K562 (cell line): ENCODE results near the gene CMIP. TPM values are rescaled to one million over a fixed set of nuclear protein-coding genes. Genes with fewer than 3 reads are reported as not detected.

Source experiments
- GTF2A2 ChIP-seq: IDR thresholded peaks from 2 replicates; pipeline ENCODE4 v1.6.1; 2016; ENCODE audit warnings: mild to moderate bottlenecking, missing genetic modification characterization, missing compliant biosample characterization
- MCM7 ChIP-seq, 2 experiments: fragments of 450-650 bp; IDR thresholded peaks; 2 replicates each; pipeline ENCODE4 v1.6.1; 2016 to 2018
- MTA1 ChIP-seq: fragments of 450-650 bp; IDR thresholded peaks from 2 replicates; pipeline ENCODE4 v1.6.1; 2017; ENCODE audit warnings: borderline replicate concordance
- NCOA1 ChIP-seq: fragments of 450-650 bp; IDR thresholded peaks from 2 replicates; pipeline ENCODE4 v1.6.1; 2016; ENCODE audit warnings: low read depth
- NFRKB ChIP-seq: fragments of 450-650 bp; IDR thresholded peaks from 2 replicates; pipeline ENCODE4 v1.6.1; 2016; ENCODE audit warnings: low read depth
- SMAD2 ChIP-seq: fragments of 150-350 bp; IDR thresholded peaks from 2 replicates; pipeline ENCODE4 v1.6.1; 2014; ENCODE audit warnings: low read depth, mild to moderate bottlenecking, low read length
- SP2 ChIP-seq: IDR thresholded peaks from 2 replicates; pipeline ENCODE4 v1.6.1; 2011; ENCODE audit warnings: mild to moderate bottlenecking, low read depth, low read length, moderate library complexity; ENCODE audit not compliant: poor library complexity, severe bottlenecking; ENCODE audit errors: extremely low read depth
- SREBF2 ChIP-seq: sonication (generic); formaldehyde crosslinking; IDR thresholded peaks from 2 replicates; pipeline ENCODE4 v1.4.0; 2020; ENCODE audit warnings: mild to moderate bottlenecking, missing genetic modification reagents
- THRB ChIP-seq: fragments of 450-650 bp; formaldehyde crosslinking; conservative IDR thresholded peaks from 2 replicates; pipeline ENCODE4 v1.4.0; 2022; ENCODE audit warnings: mild to moderate bottlenecking, missing genetic modification characterization
- ZBTB2 ChIP-seq: fragments of 450-650 bp; IDR thresholded peaks from 2 replicates; pipeline ENCODE4 v1.6.1; 2016; ENCODE audit warnings: antibody characterized with exemption
- ZBTB26 ChIP-seq: fragments of 450-650 bp; formaldehyde crosslinking; IDR thresholded peaks from 2 replicates; pipeline ENCODE4 v1.4.0; 2022; ENCODE audit warnings: missing genetic modification characterization
- ZBTB5 ChIP-seq: fragments of 450-650 bp; IDR thresholded peaks from 2 replicates; pipeline ENCODE4 v1.6.1; 2017; ENCODE audit warnings: antibody characterized with exemption
- ZNF184 ChIP-seq: sonication (generic); formaldehyde crosslinking; IDR thresholded peaks from 2 replicates; pipeline ENCODE4 v1.5.0; 2020; ENCODE audit warnings: missing genetic modification reagents
- ZNF76 ChIP-seq: fragments of 250-450 bp; sonication (Bioruptor Pico); IDR thresholded peaks from 2 replicates; pipeline ENCODE4 v1.4.0; 2020; ENCODE audit warnings: mild to moderate bottlenecking, moderate library complexity, borderline replicate concordance
- polyA plus RNA-seq, 8 experiments: library from polyadenylated mRNA; depleted of rRNA in 4 of 8; stranded (reverse) in 5 of 8; unstranded in 3 of 8; fragments of >200 nt; fragmentation: Nextera tagmentation in 2 of 8; fragmentation: Illumina TruSeq in 1 of 8; extraction: Ambion mirVana in 2 of 8; extraction: Trizol in 1 of 8; gene quantifications; 2 replicates each; pipeline versions ENCODE4 v1.2.1 to v1.2.3, GENCODE V29; 2011 to 2014; ENCODE audit warnings: inconsistent platforms in 1 of 8, missing spikeins in 1 of 8
- total RNA-seq, 7 experiments: library from RNA; depleted of rRNA in 6 of 7; stranded (reverse); fragments of >200 nt in 6 of 7; fragmentation: Illumina TruSeq in 2 of 7; extraction: Trizol in 2 of 7; gene quantifications; 2 replicates each; pipeline versions ENCODE4 v1.2.1 to v1.2.3, GENCODE V29; 2011 to 2021; ENCODE audit warnings: low replicate concordance in 1 of 7

The CMIP gene
- total and polyA plus RNA-seq, 9 of the 15 experiments (the other 6 are each of a cell fraction or from before 2014, with no cell fraction given), result 0.94 to 82.5 (median 10.3) TPM

GRCh38 chr16:81728435-81728834 is 283.8 kb downstream of the CMIP start (continued):
- TF ChIP-seq SREBF2 (CRISPR knock-in tag) (no peak), THRB (CRISPR knock-in tag) (peak; percentile 95), MTA1 (peak; percentile 65; the same call in 1 of the 2 replicates), NFRKB (0 out of 2 replicates have a peak, but pooled peaks have one; percentile 29), ZNF76 (CRISPR knock-in tag) (no peak), SP2 (no peak), ZBTB5 (0 out of 2 replicates have a peak, but pooled peaks have one; percentile 26), ZBTB26 (CRISPR knock-in tag) (peak; percentile 84), GTF2A2 (tag) (no peak), MCM7 (IDR thresholded peaks at IDR 0.05) (peak in 1 of 2 experiments; percentile 59; a peak in 1 of 4 replicates), SMAD2 (no peak), ZBTB2 (peak; percentile 55; the same call in 1 of the 2 replicates), ZNF184 (no peak), NCOA1 (0 out of 2 replicates have a peak, but pooled peaks have one; percentile 18)
